HepG2 (cell line): ENCODE results near the gene ZNF764. TPM values are rescaled to one million over a fixed set of nuclear protein-coding genes. Genes with fewer than 3 reads are reported as not detected.
A peak's percentile ranks its signal among the peaks of the same experiment; 100 is the strongest.

Experiments
- FOXJ3 ChIP-seq: sonication (generic); formaldehyde crosslinking; IDR thresholded peaks from 2 replicates; pipeline ENCODE4 v1.4.0; 2020; ENCODE audit warnings: missing genetic modification reagents, mild to moderate bottlenecking, borderline replicate concordance
- GABPA ChIP-seq, 2 experiments: IDR thresholded peaks; 2 replicates each; pipeline ENCODE4 v1.6.1; 2011 to 2016; ENCODE audit warnings: low read depth in 2 of 2, low read length in 1 of 2, missing biosample characterization in 1 of 2, missing genetic modification characterization in 1 of 2
- KDM3A ChIP-seq: IDR thresholded peaks from 2 replicates; pipeline ENCODE4 v1.6.1; 2018; ENCODE audit warnings: low read depth, missing compliant biosample characterization
- RFX3 ChIP-seq: IDR thresholded peaks from 2 replicates; pipeline ENCODE4 v1.6.1; 2016; ENCODE audit warnings: missing biosample characterization, missing genetic modification reagents
- SCMH1 ChIP-seq: sonication (generic); formaldehyde crosslinking; IDR thresholded peaks from 2 replicates; pipeline ENCODE4 v1.9.0; 2021; ENCODE audit warnings: missing genetic modification reagents, mild to moderate bottlenecking, borderline replicate concordance
- SRSF4 ChIP-seq: fragments of 200-400 bp; formaldehyde crosslinking; IDR thresholded peaks from one replicate; pipeline ENCODE4 v1.6.1; 2018; ENCODE audit warnings: mild to moderate bottlenecking, low read depth, low read length, moderate library complexity; ENCODE audit not compliant: poor library complexity, severe bottlenecking
- XRCC5 ChIP-seq: fragments of 200-400 bp; formaldehyde crosslinking; optimal IDR thresholded peaks from 2 replicates; pipeline ENCODE3; 2017; ENCODE audit warnings: mild to moderate bottlenecking, low read length
- ZBTB7B ChIP-seq: sonication (generic); formaldehyde crosslinking; IDR thresholded peaks from 2 replicates; pipeline ENCODE4 v1.4.0; 2020; ENCODE audit warnings: missing genetic modification reagents
- ZFP37 ChIP-seq: sonication (generic); formaldehyde crosslinking; IDR thresholded peaks from 2 replicates; pipeline ENCODE4 v1.4.0; 2020; ENCODE audit warnings: missing genetic modification reagents, borderline replicate concordance
- ZNF496 ChIP-seq: sonication (generic); formaldehyde crosslinking; IDR thresholded peaks from 2 replicates; pipeline ENCODE4 v1.8.1; 2023; ENCODE audit warnings: mild to moderate bottlenecking, moderate library complexity, missing genetic modification reagents; ENCODE audit not compliant: insufficient replicate concordance
- ZNF543 ChIP-seq: sonication (generic); formaldehyde crosslinking; IDR thresholded peaks from 2 replicates; pipeline ENCODE4 v1.4.0; 2020; ENCODE audit warnings: mild to moderate bottlenecking, missing genetic modification reagents
- ZNF776 ChIP-seq: sonication (generic); formaldehyde crosslinking; IDR thresholded peaks from 2 replicates; pipeline ENCODE4 v1.4.0; 2020; ENCODE audit warnings: mild to moderate bottlenecking, missing genetic modification reagents
- polyA plus RNA-seq, 8 experiments: library from polyadenylated mRNA; depleted of rRNA in 3 of 8; stranded (reverse) in 7 of 8; unstranded in 1 of 8; fragments of >200 nt; fragmentation: Illumina TruSeq in 4 of 8; extraction: Trizol in 4 of 8; gene quantifications; 2 replicates each; pipeline versions ENCODE4 v1.2.1 to v1.2.3, GENCODE V29; 2011 to 2016; ENCODE audit warnings: low read depth in 4 of 8, missing spikeins in 1 of 8, mixed read lengths in 1 of 8; ENCODE audit not compliant: insufficient read depth in 1 of 8
- total RNA-seq, 5 experiments: library from RNA; depleted of rRNA; stranded (reverse); fragments of >200 nt; fragmentation: Illumina TruSeq; extraction: Trizol; gene quantifications; 2 replicates each; pipeline ENCODE4 v1.2.3, GENCODE V29; 2016; ENCODE audit warnings: low read depth in 1 of 5
- TF ChIP-seq, protein P1 (sequence below): sonication (generic); formaldehyde crosslinking; IDR thresholded peaks from 2 replicates; pipeline ENCODE4; 2020; ENCODE audit warnings: missing genetic modification reagents, mild to moderate bottlenecking, borderline replicate concordance
- TF ChIP-seq, protein P2 (sequence below): sonication (generic); formaldehyde crosslinking; IDR thresholded peaks from 2 replicates; pipeline ENCODE4 v1.4.0; 2020; ENCODE audit warnings: missing genetic modification reagents, borderline replicate concordance
- TF ChIP-seq, protein P3 (sequence below): sonication (generic); formaldehyde crosslinking; IDR thresholded peaks from 2 replicates; pipeline ENCODE4 v1.9.0; 2021; ENCODE audit warnings: missing genetic modification reagents, borderline replicate concordance
- TF ChIP-seq, protein P4 (sequence below): sonication (generic); formaldehyde crosslinking; IDR thresholded peaks from 2 replicates; pipeline ENCODE4 v1.8.0; 2022; ENCODE audit warnings: mild to moderate bottlenecking, missing genetic modification reagents, moderate library complexity

The ZNF764 gene
- total and polyA plus RNA-seq, 2 of the 13 experiments (the other 11 are each of a cell fraction or from before 2014, with no cell fraction given): 4.1 to 9.1 TPM

DNA sequence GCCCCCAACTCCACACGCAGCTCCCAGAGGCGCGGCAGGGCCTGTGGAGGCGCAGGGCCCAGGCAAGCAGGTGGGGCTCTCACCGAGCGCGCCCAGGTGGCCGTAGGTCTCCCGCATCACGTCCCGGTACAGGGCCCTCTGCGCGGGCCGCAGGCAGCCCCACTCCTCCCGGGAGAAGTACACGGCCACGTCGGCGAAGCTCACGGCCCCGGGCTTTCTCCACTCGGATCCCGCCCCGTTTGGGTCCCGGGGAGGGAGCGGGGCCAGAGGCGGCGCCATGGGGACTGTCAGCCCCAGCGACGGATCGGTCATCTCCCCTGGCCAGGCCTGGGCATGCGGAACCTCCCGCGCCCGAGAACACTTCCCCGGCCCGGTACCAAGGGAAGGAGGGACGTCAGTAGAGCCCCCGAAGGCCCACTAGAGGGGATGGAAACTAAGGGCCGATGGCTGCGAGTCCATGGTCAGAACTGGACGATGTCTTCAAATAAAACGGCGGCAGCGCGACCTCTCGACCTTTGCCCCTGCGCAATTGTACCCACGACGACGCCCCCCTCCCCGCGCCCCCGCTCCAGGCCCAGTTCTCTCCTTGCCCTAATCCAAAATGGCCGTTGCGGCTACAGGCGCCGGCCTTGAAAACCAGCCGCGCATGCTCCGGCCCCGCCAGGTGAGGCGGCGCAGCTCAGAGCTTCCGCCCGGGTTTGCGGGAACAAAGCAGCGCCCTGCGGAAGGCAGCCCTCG lies 23.6 kb downstream of the ZNF764 start, which contains the start of gene ZNF747 (continued):
- TF ChIP-seq, protein P1, sequence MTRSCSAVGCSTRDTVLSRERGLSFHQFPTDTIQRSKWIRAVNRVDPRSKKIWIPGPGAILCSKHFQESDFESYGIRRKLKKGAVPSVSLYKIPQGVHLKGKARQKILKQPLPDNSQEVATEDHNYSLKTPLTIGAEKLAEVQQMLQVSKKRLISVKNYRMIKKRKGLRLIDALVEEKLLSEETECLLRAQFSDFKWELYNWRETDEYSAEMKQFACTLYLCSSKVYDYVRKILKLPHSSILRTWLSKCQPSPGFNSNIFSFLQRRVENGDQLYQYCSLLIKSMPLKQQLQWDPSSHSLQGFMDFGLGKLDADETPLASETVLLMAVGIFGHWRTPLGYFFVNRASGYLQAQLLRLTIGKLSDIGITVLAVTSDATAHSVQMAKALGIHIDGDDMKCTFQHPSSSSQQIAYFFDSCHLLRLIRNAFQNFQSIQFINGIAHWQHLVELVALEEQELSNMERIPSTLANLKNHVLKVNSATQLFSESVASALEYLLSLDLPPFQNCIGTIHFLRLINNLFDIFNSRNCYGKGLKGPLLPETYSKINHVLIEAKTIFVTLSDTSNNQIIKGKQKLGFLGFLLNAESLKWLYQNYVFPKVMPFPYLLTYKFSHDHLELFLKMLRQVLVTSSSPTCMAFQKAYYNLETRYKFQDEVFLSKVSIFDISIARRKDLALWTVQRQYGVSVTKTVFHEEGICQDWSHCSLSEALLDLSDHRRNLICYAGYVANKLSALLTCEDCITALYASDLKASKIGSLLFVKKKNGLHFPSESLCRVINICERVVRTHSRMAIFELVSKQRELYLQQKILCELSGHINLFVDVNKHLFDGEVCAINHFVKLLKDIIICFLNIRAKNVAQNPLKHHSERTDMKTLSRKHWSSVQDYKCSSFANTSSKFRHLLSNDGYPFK (CRISPR knock-in tag): peak; percentile 80; the same call in 1 of the 2 replicates
- TF ChIP-seq, protein P2, sequence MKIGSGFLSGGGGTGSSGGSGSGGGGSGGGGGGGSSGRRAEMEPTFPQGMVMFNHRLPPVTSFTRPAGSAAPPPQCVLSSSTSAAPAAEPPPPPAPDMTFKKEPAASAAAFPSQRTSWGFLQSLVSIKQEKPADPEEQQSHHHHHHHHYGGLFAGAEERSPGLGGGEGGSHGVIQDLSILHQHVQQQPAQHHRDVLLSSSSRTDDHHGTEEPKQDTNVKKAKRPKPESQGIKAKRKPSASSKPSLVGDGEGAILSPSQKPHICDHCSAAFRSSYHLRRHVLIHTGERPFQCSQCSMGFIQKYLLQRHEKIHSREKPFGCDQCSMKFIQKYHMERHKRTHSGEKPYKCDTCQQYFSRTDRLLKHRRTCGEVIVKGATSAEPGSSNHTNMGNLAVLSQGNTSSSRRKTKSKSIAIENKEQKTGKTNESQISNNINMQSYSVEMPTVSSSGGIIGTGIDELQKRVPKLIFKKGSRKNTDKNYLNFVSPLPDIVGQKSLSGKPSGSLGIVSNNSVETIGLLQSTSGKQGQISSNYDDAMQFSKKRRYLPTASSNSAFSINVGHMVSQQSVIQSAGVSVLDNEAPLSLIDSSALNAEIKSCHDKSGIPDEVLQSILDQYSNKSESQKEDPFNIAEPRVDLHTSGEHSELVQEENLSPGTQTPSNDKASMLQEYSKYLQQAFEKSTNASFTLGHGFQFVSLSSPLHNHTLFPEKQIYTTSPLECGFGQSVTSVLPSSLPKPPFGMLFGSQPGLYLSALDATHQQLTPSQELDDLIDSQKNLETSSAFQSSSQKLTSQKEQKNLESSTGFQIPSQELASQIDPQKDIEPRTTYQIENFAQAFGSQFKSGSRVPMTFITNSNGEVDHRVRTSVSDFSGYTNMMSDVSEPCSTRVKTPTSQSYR (CRISPR knock-in tag): no peak
- TF ChIP-seq, protein P3, sequence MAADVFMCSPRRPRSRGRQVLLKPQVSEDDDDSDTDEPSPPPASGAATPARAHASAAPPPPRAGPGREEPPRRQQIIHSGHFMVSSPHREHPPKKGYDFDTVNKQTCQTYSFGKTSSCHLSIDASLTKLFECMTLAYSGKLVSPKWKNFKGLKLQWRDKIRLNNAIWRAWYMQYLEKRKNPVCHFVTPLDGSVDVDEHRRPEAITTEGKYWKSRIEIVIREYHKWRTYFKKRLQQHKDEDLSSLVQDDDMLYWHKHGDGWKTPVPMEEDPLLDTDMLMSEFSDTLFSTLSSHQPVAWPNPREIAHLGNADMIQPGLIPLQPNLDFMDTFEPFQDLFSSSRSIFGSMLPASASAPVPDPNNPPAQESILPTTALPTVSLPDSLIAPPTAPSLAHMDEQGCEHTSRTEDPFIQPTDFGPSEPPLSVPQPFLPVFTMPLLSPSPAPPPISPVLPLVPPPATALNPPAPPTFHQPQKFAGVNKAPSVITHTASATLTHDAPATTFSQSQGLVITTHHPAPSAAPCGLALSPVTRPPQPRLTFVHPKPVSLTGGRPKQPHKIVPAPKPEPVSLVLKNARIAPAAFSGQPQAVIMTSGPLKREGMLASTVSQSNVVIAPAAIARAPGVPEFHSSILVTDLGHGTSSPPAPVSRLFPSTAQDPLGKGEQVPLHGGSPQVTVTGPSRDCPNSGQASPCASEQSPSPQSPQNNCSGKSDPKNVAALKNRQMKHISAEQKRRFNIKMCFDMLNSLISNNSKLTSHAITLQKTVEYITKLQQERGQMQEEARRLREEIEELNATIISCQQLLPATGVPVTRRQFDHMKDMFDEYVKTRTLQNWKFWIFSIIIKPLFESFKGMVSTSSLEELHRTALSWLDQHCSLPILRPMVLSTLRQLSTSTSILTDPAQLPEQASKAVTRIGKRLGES (CRISPR knock-in tag): 0 out of 2 replicates have a peak, but pooled peaks have one; percentile 3
- peak; percentile 91 for TF ChIP-seq KDM3A (CRISPR knock-in tag)
- peak; percentile 95 for TF ChIP-seq ZBTB7B
- TF ChIP-seq ZFP37 (CRISPR knock-in tag): peak; percentile 66; the same call in 1 of the 2 replicates
- no peak for TF ChIP-seq SRSF4
- TF ChIP-seq GABPA (IDR thresholded peaks at IDR 0.05; ENCODE audit: low read depth, low read length): peak; percentile 53
- peak; percentile 93 for TF ChIP-seq GABPA (CRISPR knock-in tag; IDR thresholded peaks at IDR 0.05; ENCODE audit: low read depth)
- no peak for TF ChIP-seq XRCC5
- no peak for TF ChIP-seq ZNF496 (CRISPR knock-in tag)
- no peak for TF ChIP-seq RFX3
- TF ChIP-seq ZNF543: no peak; the same call in none of the 2 replicates
- TF ChIP-seq SCMH1 (CRISPR knock-in tag): no peak
- TF ChIP-seq, protein P4, sequence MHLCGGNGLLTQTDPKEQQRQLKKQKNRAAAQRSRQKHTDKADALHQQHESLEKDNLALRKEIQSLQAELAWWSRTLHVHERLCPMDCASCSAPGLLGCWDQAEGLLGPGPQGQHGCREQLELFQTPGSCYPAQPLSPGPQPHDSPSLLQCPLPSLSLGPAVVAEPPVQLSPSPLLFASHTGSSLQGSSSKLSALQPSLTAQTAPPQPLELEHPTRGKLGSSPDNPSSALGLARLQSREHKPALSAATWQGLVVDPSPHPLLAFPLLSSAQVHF: peak; percentile 71; the same call in 1 of the 2 replicates
- peak; percentile 86; the same call in 1 of the 2 replicates for TF ChIP-seq ZNF776 (CRISPR knock-in tag)
- no peak for TF ChIP-seq FOXJ3 (CRISPR knock-in tag)
